A549 (cell line): Measurements from ENCODE around the gene CADM2.

Experiments used
- CTCF ChIP-seq: fragments of >200 bp; sonication (Bioruptor Twin); formaldehyde crosslinking; IDR thresholded peaks from 3 replicates; pipeline ENCODE4 v1.5.1; 2016
- E2F6 ChIP-seq: IDR thresholded peaks from 2 replicates; pipeline ENCODE4 v1.6.1; 2012; ENCODE audit warnings: low read depth, borderline replicate concordance
- EP300 ChIP-seq, 2 experiments: fragments of >200 bp; sonication (Bioruptor Twin); formaldehyde crosslinking; IDR thresholded peaks; 2 replicates in 1 of 2; 3 replicates in 1 of 2; pipeline ENCODE4 v1.6.1; 2016 to 2017
- ESRRA ChIP-seq: fragments of 150-350 bp; IDR thresholded peaks from 2 replicates; pipeline ENCODE4 v1.6.1; 2014; ENCODE audit warnings: mild to moderate bottlenecking, low read length, borderline replicate concordance
- HMGXB4 ChIP-seq: fragments of 250-450 bp; sonication (Bioruptor Pico); IDR thresholded peaks from 2 replicates; pipeline ENCODE4 v1.5.0; 2021; ENCODE audit warnings: mild to moderate bottlenecking, moderate library complexity, borderline replicate concordance
- MAFK ChIP-seq: fragments of 450-650 bp; IDR thresholded peaks from 2 replicates; pipeline ENCODE4 v1.6.1; 2014; ENCODE audit not compliant: partially characterized antibody
- MYC ChIP-seq: IDR thresholded peaks from 2 replicates; pipeline ENCODE4 v1.6.1; 2012; ENCODE audit warnings: mild to moderate bottlenecking, inconsistent platforms, low read length, improper control_type of control experiment, borderline replicate concordance
- NR3C1 ChIP-seq: fragments of >200 bp; sonication (Bioruptor Twin); formaldehyde crosslinking; IDR thresholded peaks from 3 replicates; pipeline ENCODE4 v1.6.1; 2017
- POLR2A ChIP-seq: IDR thresholded peaks from 2 replicates; pipeline ENCODE4 v1.6.1; 2012; ENCODE audit warnings: mild to moderate bottlenecking, low read length
- RCOR1 ChIP-seq: fragments of 150-350 bp; IDR thresholded peaks from 2 replicates; pipeline ENCODE4 v1.6.1; 2014; ENCODE audit warnings: antibody characterized with exemption, low read length, low read depth
- SMC3 ChIP-seq: fragments of >200 bp; sonication (Bioruptor Twin); formaldehyde crosslinking; IDR thresholded peaks from 3 replicates; pipeline ENCODE4 v1.6.1; 2018; ENCODE audit warnings: inconsistent platforms
- SREBF2 ChIP-seq: fragments of 450-650 bp; IDR thresholded peaks from 2 replicates; pipeline ENCODE4 v1.6.1; 2014; ENCODE audit warnings: mild to moderate bottlenecking, moderate library complexity
- USF2 ChIP-seq: fragments of 450-650 bp; IDR thresholded peaks from 2 replicates; pipeline ENCODE4 v1.6.1; 2014; ENCODE audit warnings: antibody characterized with exemption
- ZFP36 ChIP-seq: fragments of 450-650 bp; IDR thresholded peaks from 2 replicates; pipeline ENCODE4 v1.6.1; 2014; ENCODE audit warnings: borderline replicate concordance; ENCODE audit not compliant: partially characterized antibody

DNA sequence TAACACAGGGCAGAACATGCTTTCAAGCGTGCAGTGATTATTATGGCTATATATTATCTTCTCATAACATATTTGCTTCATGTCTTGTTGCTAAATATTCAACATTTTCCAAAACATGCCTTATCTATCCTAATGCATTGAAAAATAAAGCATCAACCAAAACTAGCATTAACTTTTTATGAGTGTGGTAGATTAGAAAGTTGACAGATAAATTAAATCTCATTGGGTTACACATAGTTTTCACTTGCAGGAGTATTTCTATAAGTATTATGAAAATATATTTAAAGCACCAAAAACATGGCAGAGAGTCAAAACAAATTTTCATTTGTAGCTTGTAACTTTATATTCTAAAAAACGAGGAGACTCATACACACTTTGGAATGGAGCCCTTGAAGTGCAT lies 141.5 kb downstream of the CADM2 start:
- TF ChIP-seq CTCF = no peak
- no peak for TF ChIP-seq SMC3
- no peak for TF ChIP-seq E2F6
- TF ChIP-seq POLR2A = no peak
- no peak for TF ChIP-seq SREBF2
- no peak for TF ChIP-seq ESRRA
- TF ChIP-seq HMGXB4 (CRISPR knock-in tag) = no peak
- no peak for TF ChIP-seq EP300 (IDR thresholded peaks at IDR 0.05)
- no peak for TF ChIP-seq NR3C1
- TF ChIP-seq RCOR1 = no peak
- TF ChIP-seq ZFP36 = no peak
- no peak for TF ChIP-seq USF2
- no peak for TF ChIP-seq MAFK
- TF ChIP-seq MYC = no peak
